ENCODE results near the gene CYP4F22. TPM values are rescaled to one million over a fixed set of nuclear protein-coding genes. Genes with fewer than 3 reads are reported as not detected.
"Not testable (repeated sequence)": the region's sequence is repeated elsewhere in the genome, so short reads cannot be mapped to it uniquely, and the experiment has no call there.

CYP4F22 gene
- total RNA-seq (2014; rRNA removed; shearing (Covaris generic)) = 0.04 TPM in 2 replicates

DNA sequence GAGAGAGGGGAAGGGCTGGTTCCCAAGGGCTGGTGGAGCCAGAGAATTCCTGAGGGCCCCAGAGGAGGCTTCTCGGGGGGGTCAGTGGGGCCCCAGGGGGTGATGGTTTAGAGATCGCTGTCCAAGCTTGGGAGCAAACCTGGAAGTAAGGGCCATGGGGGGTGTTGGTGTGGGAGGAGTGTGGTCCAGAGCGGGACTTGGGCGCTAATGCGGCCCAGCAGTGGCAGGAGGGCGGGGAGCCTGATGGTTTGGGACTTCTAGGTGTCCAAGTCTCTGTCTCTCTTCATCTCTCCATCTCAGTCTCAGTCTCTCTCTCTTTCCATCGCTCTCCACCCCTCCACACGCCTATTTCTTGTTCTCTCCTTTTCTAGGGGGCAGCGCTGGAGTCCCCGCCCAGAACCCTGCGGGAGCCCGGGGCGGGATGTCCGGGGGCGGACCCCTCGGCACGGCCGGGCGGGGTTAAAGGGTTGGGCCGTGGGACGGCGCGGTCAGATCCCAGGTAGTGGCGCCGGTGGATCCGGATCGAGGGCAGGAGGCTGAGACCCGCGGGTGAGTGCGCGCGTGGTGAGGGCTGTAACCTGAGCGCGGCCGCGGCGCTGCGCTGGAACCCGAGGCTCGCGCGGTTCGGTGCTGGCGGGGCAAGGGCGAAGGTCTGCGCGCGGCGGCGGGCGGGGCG is at the start of gene CYP4F22:
TSS of gene CYP4F22 (plus strand) at position 491 of the 676 bp plus-strand sequence. CDS start 16,812 bp downstream, outside the sequence.
- no peak for DNase-seq (ENCODE audit: low spot score)

DNA sequence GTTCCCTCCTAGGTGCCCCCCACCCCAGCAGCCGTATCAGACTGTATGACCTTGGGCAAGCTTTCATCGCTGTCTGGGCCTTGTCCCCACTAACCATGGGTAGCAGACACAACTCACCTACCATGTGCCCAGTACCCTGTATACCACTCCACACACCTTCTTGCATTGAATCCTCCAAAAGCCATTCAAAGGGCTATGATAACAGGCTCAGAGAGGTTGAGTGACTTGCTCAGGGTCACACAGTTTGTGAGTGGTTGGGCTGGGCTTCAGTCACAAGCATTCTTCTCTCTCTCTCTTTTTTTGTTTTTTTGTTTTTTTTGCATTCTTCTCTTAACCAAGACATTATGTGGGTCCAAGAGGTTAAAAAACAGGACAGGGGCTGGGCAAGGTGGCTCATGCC is 46.6 kb upstream of the CYP4F22 start:
- no peak for DNase-seq (ENCODE audit: low spot score)

DNA sequence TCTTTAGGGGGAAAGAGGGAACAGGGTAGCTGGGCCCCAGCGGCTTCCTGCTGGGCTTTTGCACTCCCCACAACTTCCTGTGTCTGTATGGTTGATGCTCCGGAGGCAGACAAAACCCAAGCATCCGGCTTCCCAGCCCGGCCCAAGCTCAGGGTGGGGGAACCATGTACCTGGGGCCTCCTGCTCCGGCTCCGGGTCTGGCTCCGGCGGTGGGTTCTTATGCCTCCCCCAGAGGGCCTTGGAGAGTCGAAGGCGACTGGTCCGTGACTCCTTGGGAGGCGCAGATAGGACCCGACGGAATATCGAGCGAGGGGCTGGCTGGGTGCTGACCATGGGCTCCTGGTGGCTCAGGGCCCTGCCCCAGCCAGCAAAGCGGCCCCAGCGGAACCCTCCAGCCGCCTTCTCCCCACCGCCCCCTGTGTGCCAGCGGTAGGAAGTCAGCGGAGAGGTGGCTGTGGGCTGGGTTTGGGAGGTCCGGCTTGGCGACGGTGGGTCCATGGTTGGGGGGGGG is 44.4 kb upstream of the CYP4F22 start:
- no peak for DNase-seq (ENCODE audit: low spot score)

DNA sequence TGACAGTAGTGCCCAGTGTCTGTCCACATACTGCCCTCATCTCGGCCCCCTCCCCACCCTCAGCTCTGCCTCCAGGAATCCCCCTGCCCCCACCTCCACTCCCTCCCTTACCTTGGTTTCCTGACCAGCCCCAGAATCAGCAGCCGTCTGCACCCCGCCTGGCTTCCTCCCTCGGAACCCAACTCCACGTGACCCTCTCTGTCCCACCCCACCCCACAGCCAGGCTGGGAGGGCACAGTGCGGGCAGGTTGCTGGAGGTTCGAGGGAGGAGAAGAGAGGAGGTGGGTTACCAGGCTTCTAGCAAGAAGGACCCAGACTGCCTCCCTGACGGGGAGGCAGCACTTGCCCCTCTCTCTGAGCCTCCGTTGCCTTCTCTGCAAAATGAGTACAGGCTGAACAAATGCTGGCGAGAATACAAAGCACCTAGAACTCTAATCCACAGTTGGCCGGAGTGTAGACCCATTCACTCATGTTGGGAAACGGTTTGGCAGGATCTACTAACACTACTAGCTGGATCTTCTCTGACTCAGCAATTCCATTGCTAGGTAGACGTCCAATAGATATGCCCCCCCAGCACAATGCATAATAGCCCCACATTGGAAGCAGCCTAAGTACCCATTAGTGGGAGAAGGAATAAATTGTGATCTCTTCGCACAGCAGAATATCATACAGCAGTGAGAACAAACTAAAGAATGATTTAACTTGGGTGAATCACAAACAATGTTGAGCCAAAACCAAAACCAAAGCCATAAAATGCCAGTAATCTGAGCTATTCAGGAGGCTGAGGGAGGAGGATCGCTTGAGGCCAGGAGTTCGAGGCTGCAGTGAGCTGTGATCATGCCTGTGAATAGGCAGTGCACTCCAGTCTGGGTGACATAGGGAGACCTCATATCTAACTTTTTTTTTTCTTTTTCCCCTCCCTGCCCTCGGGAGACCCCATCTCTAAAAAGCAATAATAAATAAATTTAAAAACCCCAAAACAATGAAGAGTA is 43.6 kb upstream of the CYP4F22 start, which contains the start of gene RASAL3:
TSS of gene RASAL3 (minus strand) at position 151 of the 992 bp plus-strand sequence. CDS start 186 bp downstream, outside the sequence.
- DNase-seq (ENCODE audit: low spot score) = no peak

DNA sequence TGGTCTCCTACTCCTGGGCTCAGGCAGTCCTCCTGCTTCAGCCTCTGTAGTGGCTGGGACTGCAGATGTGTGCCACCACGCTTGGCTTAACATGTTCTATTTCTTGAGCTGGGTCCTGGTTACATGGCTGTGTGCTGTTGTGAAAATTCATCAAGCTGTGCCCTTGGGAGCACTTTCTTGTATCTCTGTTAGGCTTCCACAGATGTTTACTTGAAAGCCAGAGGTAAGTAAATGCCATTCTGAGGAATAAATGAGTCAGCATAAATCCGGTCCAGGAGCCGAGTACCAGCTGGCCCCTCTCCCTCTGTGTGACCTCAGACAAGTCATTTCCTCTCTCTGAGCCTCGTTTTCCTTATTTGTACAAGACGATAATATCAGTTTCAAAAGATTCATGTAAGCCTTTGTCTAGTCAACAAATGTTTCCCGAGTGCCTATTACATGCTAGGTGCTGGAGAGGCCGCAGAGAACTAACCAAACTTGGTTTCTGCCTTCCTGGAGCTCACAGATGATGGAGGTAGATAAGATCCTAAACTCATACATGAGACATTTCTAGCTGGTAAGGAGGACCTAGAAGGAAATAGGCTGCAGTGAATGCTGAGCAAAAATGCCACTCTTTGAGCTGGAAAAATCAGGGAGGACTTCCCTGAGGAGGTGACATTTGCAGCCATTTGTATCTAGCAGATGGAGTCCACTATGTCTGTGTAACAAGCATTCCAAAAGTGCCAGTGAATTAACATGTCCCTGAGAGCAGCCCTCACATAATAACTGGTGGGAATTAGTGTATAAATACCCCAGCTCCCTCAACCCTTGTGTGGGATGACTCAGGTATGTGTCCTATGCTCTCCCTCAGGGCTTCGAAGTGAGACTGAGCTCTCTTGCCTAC is 41.2 kb upstream of the CYP4F22 start:
- DNase-seq (ENCODE audit: low spot score) = peak; percentile 71

DNA sequence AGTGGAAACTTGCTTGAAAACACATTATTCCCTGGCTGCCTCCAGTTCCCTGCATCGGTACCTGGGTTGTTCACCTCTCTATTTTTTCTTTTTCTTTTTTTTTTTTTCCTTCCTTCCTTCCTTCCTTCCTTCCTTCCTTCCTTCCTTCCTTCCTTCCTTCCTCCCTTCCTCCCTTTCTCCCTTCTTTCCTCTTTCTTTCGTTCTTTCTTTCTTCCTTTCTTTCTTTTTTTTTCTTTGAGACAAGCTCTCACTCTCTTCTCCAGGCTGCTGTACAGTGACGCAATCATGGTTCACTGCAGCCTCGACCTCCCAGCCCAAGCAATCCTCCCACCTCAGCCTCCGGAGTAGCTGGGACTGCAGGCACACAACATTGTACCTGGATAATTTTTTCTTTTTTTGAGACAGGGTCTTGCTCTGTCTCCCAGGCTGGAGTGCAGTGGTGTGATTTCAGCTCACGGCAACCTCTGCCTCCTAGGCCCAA is 40.6 kb upstream of the CYP4F22 start:
- DNase-seq (ENCODE audit: low spot score) = no peak

DNA sequence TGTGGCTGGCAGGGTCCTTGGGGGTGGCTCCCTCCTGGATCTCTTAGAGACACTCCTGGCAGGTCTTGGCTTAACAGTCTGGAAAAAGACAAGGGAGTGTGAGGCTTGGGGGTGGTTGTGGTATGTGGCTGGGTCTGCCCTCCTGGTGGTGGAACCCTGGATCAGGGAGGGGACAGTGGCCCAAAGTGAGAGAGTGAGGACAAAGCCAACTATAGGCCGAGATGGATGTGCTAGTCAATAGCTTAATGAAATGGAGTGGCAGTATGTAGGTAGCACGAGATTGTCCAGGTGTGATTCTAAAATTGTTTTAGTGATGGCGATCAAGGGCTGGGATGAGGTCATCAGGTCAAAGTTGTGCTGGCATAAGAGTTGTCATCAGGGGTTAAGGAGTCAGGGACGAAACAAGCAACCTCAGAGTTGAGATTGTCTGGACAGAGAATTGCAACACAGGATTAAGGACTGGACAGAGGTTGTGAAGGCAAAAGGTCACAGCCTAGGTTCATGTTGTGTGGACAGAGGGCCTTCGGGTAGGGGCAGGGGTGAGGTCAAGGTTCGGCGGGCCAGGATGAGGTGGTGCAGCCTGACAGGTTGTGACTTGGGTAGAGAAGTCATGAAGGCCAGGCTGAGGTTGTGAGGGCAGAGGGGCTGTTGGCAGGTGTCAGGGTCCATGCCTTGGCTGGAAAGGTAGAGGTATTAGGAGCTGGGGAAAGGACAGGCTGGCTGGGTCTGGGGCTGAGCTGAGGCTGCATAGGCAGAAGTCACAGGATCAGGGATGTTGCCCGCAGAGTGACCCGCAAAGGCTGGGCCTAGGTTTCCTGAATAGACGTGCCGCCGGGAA is 39.4 kb upstream of the CYP4F22 start:
- no peak for DNase-seq (ENCODE audit: low spot score)

DNA sequence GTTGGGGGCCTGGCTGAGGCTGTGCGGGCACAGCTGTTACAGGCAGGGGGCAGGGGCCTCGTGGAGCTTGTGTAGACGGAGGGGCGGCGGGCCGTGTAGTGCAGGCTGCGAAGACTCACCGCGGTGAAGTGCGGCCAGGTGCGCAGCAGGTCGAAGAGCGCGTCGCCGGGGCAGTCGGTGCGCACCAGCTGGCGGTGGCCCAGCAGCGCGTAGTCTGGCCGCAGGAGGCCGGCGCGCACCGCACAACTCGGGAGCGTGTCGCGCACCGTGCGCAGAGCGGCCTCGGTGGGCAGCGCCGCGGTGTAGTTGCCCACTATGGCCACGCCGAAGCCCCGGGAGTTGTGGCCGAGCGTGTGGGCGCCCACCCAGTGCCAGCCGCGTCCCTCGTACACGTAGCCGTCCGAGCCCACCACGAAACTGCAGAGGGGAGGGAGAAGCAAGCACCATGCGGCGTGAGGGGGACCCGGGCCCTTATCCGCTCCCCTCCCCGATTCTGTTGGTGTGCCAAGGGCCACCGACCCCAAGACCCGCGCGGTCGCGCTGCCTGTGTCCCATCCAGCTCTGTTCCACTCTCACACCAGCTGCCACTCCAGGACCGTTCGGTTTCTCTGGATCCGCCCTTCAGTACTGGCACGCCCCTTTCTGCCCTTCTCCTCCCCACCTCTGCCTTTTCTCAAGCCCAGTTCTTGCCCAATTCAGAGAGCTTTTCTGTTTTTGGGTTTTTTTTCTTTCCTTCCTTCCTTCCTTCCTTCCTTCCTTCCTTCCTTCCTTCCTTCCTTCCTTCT is 38.6 kb upstream of the CYP4F22 start:
- no peak for DNase-seq (ENCODE audit: low spot score)

DNA sequence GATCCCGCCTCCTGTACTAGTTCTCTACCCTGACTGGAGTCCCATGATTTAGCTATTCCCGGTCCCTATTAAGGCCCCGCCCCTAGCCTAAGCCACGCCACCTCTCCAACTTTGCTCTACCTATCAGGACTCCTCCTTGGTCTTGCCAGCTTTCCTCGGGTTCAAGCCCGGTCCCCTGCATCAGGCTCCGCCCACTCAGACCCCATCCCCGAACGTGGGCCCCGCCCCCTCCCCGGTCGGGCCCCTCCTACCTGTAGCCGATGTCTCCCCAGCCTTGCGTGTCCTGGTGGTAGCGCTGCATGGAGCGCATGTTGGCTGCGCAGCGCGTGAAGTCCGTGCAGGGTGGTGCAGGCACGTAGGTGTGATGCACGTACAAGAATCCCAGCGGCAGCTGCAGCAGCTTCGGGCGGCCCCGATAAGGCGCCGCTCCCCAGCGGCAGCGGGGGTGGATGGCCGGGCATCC is 36.7 kb upstream of the CYP4F22 start:
- DNase-seq (ENCODE audit: low spot score) = no peak

DNA sequence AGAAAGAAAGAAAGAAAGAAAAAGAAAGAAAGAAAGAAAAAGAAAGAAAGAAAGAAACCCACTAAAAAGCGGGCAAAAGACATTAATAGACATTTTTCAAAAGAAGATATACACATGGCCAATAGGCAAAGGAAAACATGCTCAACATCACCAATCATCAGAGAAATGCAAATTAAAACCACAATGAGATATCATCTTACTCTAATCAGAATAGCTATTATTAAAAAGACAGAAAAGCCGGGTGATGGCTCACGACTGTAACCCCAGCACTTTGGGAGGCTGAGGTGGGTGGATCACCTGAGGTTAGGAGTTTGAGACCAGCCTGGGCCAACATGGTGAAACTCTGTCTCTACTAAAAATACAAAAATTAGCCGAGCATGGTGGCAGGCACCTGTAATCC is 34.5 kb upstream of the CYP4F22 start:
- not testable (repeated sequence) for DNase-seq (ENCODE audit: low spot score)

DNA sequence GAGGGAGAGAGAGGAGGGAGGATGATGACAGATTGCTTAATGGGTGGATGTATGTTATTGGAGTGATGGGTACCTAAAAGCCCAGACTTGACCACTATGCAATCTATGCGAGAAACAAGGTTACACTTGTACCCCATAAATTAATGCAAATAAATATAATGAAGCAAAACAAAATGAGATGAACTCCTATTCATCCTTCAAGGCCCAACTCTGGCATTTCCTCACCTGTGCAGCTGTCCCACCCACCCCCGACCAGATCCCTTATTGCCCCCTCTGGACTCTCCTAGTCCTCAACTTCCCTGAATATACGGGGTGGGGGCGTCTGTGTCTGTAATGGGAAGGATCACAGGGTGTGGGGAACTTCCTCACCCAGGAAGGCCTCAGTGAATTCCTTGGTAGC is 33.2 kb upstream of the CYP4F22 start:
- no peak for DNase-seq (ENCODE audit: low spot score)

DNA sequence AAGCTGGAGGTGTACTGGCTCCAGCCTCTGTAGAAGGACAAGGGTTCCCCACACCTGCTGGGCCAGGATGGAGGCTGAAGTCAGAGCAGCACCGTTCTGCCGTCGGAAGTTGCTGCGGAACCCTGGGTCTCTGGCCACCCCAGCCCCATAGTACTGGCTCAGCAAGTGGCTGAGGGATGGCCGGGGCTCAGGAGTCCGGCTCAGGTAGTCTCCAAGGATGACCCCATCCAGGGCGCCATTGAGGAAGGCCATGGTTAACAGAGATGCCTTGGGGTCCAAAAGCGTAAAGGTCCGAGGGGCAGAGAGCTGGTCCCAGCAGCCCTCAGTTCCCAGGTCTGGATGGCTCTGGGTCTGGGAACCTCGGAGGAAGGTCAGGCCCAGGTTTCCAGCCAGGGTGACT is 32.7 kb upstream of the CYP4F22 start:
- DNase-seq (ENCODE audit: low spot score) = no peak

DNA sequence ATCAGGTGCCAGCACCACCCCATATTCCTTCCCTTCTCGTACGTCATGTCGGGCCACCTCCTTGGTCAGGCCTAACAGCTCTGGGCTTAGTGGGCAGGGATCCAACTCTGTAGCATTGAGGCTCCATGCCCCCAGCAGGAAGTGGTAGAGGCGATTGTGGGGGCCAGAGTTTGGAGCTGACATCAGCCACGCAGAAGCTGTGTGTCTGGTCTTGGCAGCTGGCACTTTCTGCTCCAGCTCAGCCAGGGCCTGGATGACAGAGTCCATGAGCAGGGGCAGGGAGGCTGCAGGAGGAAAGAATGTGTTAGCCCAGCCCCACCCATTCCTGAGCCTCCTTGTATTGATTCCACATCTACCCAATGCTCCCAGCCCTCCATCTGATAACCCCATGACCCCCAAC is 32.0 kb upstream of the CYP4F22 start:
- no peak for DNase-seq (ENCODE audit: low spot score)

DNA sequence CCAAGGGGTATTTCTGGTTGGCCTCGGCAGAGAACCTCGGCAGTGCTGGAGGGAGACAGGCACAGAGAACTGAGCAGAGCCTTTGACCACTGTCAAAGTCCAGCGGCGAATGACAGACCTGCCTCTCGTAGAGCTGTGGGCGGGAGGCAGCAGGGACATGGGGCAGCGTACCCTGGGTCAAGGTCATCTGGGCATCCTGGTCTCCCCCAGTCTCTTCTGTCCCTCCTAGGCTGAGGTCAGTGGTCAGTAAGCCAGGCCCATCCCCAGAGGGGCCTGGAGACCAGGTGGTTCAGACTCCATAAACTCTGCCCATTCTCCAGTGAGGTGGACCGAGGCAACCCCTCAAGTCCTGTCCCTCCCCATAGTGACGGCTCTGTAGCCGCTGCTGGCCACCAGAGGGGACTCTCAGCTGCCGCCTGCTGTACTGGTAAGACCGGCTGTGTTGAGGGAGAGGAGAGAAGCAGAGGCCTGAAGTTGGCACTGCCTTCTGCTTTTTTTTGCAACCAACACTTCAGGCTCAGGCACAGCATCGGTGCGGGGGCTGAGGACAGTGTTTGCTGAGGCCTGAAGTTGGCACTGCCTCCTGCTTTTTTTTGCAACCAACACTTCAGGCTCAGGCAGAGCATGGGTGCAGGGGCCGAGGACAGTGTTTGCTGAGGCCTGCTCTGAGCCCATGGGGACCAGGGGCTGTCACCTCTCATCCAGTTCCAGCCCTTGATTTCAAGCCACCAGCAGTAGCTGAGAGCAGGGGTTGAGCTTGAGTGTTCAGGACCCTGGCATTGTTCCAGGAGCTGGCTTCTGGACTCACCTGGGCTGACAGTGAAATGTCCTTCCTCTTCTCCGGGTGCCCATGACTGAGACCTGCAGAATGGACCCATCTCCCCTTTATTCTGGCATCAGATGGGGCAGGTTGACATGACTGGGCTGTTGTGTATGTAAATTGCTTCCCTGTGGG is 28.7 kb upstream of the CYP4F22 start, which contains the start of gene PGLYRP2:
TSS of gene PGLYRP2 (minus strand) at position 111 of the 955 bp plus-strand sequence. CDS start 130 bp downstream, outside the sequence.
- DNase-seq (ENCODE audit: low spot score) = no peak

DNA sequence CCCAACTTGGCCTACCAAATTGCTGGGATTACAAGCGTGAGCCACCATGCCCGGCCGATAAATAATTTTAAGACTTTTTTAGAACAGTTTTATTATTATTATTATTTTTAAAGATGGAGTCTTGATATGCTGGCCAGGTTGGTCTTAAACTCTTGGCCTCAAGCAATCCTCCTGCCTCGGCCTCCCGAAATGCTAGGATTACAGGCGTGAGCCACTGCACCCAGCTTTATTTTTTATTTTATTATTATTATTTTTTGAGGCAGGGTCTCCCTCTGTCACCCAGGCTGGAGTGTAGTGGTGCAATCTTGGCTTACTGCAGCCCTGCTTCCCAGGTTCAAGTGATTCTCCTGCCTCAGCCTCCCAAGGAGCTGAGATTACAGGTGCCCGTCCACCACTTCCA is 27.3 kb upstream of the CYP4F22 start:
- DNase-seq (ENCODE audit: low spot score) = not testable (repeated sequence)

DNA sequence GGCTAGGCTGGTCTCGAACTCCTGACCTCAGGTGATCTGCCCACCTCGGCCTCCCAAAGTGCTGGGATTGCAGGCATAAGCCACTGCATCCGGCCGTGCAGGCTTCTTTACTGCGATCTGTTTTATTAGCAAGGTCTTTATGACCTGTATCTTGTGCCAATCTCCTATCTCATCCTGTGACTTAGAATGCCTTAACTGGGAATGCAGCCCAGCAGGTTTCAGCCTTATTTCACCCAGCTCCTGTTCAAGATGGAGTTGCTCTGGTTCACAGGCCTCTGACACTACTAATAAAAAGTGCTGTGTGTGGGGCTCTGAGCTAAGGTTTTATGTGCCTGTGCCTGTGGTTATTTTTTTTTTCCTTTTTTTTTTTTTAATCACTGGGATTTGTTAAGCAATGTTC is 22.6 kb upstream of the CYP4F22 start:
- not testable (repeated sequence) for DNase-seq (ENCODE audit: low spot score)

DNA sequence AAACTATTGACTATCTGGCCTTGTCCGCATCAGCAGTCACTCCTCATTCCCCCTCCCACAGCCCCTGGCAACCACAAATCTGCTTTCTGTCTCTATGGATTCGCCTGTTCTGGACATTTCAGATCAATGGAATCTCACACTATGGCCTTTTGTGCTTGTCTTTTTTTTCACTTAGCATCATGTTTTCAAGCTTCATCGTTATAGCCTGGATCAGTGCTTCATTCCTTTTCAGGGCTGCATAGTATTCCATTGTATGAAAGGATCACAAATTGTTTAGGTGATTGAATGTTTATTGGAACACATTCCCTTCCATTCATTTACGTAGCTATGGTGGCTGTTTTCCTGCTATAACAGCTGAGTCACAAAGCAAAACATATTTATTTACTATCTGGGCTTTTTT is 21.3 kb upstream of the CYP4F22 start:
- DNase-seq (ENCODE audit: low spot score) = no peak
